Activated naive CD4-positive, alpha-beta T cell treated with Interleukin-2 at 50 U/mL for 16 hours (primary cell): ENCODE data around the gene CALHM4.
"Not testable (repeated sequence)": the region's sequence is repeated elsewhere in the genome, so short reads cannot be mapped to it uniquely, and the experiment has no call there.

Experiments
- DNase-seq: peaks from one replicate; pipeline ENCODE4 v3.0.0-alpha.2; 2020

CALHM4 gene

GRCh38 chr6:116579143-116579542, 25.6 kb downstream of the CALHM4 start:
- no peak for DNase-seq

GRCh38 chr6:116580198-116580597, 26.6 kb downstream of the CALHM4 start:
- no peak for DNase-seq

GRCh38 chr6:116586276-116586675, 32.7 kb downstream of the CALHM4 start:
- DNase-seq: no peak

- DNase-seq: no peak
These were observed 33.2 kb downstream of the CALHM4 start for GRCh38 chr6:116586738-116587137.

- no peak for DNase-seq
These were observed 41.7 kb downstream of the CALHM4 start for GRCh38 chr6:116595247-116595646.

- no peak for DNase-seq
These were observed 43.3 kb downstream of the CALHM4 start for GRCh38 chr6:116596815-116597214.

- not testable (repeated sequence) for DNase-seq
These were observed 50.4 kb downstream of the CALHM4 start for GRCh38 chr6:116603916-116604315.

GRCh38 chr6:116604868-116605267, 51.3 kb downstream of the CALHM4 start:
- DNase-seq: not testable (repeated sequence)

- DNase-seq: no peak
These were observed 52.4 kb downstream of the CALHM4 start for GRCh38 chr6:116605935-116606334.
